ENCODE measurements around the gene ATP12A. TPM values are rescaled to one million over a fixed set of nuclear protein-coding genes. Genes with fewer than 3 reads are reported as not detected.

Gene ATP12A
- total and polyA plus RNA-seq, 5 experiments from 2014 or later = not detected

DNA sequence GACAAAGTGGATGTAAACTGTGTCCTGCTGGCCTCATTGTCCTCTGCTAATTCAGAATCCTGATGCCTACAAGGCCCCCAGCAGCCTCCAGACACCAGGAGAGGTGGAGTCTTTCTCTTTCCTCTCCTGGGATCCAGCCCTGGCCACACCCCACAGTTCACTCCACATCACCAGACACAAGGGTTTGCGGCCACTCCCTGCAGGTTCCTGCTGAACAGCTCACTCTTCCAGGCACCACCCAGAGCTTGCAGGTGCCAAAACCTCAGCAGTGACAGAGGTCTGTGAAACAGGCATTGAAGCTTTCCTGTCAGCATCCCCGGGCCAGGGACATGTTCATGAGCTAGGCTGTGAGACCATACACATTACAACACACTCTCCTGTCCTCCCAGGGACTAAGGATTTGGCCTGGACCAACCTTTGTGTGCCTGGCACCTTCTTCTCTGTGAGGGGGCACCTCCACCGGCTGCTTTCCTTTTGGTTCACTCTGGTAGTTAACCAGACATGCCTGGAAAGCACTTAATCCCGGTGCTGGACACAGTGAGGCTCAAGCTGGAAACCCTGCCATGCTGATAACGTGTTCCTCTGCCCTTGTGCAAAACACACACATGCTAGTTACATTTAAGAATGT is 11.1 kb upstream of the ATP12A start:
- Mint-ChIP-seq H3K27me3 (peaks cover 2 to 20% (median 11%) of the 10 kb centered on the region in 5 donors), H3K36me3 (no peaks in the 10 kb centered on the region), H3K4me3 (no peak overlapping the region), H3K4me1 (peaks cover 0 to 12% (median 9%) of the 10 kb centered on the region in 4 donors), H3K27ac (peak overlapping the region in 1 of 10 donors; percentile 14), H3K9me3 (no peaks in the 10 kb centered on the region)
- no peak for ATAC-seq
- DNase-seq = no peak
- POLR2A ChIA-PET = interaction anchor here (0.6 kb wide), 1 partner anchor 59 kb away, joined by 5 read pairs; no protein-coding TSS in a partner anchor

GRCh38 chr13:24670174-24670573 is 10.0 kb upstream of the ATP12A start:
- POLR2A ChIA-PET = no interaction called here
- no peak overlapping the region for H3K27ac Mint-ChIP-seq

GRCh38 chr13:24670961-24671381 is 9.2 kb upstream of the ATP12A start:
- Mint-ChIP-seq H3K36me3 (no peaks in the 10 kb centered on the region), H3K4me1 (peaks cover 0 to 12% (median 9%) of the 10 kb centered on the region in 4 donors), H3K27me3 (peaks cover 3 to 35% (median 30%) of the 10 kb centered on the region in 5 donors), H3K9me3 (no peaks in the 10 kb centered on the region), H3K27ac (no peak overlapping the region), H3K4me3 (peak overlapping the region in 5 of 10 donors; percentile 3 to 57 (median 39))
- peak in 2 of 10 donors; percentile 14 to 23 for DNase-seq
- ATAC-seq = peak; percentile 72 to 85
- POLR2A ChIA-PET = no interaction called here

More at GRCh38 chr13:24670174-24670573, 10.0 kb upstream of the ATP12A start:
- H3K36me3 Mint-ChIP-seq = no peaks in the 10 kb centered on the region
- ATAC-seq (no peak), DNase-seq (no peak)
- H3K9me3 Mint-ChIP-seq = no peaks in the 10 kb centered on the region
- H3K4me1 Mint-ChIP-seq = peaks cover 0 to 12% (median 9%) of the 10 kb centered on the region in 4 donors
- H3K27me3 Mint-ChIP-seq = peaks cover 4 to 28% (median 22%) of the 10 kb centered on the region in 5 donors
- H3K4me3 Mint-ChIP-seq = no peak overlapping the region

DNA sequence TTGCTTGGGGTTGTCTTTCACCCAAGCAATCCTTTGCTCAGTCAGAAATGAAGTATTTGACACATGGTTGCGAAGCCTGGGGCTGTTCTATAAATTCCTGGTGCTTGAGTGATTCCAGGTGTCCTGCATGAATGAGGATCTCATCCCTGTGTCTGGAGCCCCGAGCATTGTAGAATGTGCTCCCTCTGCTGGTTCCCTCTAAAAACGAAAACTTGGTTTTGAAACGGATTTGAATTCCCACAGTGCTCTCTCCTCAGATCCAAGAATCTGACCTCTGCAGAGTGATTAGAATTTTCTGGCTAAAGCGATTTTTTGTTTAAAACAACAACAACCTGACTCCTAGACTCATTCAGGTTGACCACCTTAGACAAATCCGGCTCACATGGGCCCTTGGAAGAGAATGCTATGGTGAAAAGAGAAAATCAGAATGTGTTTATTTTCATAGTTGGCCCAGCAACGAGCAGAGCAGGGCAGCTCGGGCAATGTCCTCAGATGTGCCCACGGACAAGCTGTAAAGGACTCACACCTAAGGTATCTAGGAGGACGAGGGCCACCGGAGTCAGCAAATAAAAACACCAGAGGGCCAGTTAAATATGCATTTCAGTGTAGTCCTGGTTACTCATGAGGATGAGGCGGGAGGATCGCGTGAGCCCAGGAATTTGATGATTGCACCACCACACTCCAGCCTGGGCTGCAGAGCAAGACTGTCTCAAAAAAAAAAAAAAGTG is 8.7 kb upstream of the ATP12A start:
- no peak overlapping the region for H3K27ac Mint-ChIP-seq
- ATAC-seq = peak in 1 of 2 donors; percentile 40
- H3K9me3 Mint-ChIP-seq = no peaks in the 10 kb centered on the region
- H3K36me3 Mint-ChIP-seq = no peaks in the 10 kb centered on the region
- peaks cover 6 to 41% (median 34%) of the 10 kb centered on the region in 5 donors for H3K27me3 Mint-ChIP-seq
- POLR2A ChIA-PET = interaction anchor here (0.7 kb wide), 2 partner anchors 16 to 66 kb away, joined by 3 to 5 read pairs; no protein-coding TSS in a partner anchor
- peak in 1 of 10 donors; percentile 17 for DNase-seq
- H3K4me3 Mint-ChIP-seq = peak overlapping the region in 6 of 10 donors; percentile 14 to 57 (median 40)
- peaks cover 0 to 12% (median 9%) of the 10 kb centered on the region in 4 donors for H3K4me1 Mint-ChIP-seq

DNA sequence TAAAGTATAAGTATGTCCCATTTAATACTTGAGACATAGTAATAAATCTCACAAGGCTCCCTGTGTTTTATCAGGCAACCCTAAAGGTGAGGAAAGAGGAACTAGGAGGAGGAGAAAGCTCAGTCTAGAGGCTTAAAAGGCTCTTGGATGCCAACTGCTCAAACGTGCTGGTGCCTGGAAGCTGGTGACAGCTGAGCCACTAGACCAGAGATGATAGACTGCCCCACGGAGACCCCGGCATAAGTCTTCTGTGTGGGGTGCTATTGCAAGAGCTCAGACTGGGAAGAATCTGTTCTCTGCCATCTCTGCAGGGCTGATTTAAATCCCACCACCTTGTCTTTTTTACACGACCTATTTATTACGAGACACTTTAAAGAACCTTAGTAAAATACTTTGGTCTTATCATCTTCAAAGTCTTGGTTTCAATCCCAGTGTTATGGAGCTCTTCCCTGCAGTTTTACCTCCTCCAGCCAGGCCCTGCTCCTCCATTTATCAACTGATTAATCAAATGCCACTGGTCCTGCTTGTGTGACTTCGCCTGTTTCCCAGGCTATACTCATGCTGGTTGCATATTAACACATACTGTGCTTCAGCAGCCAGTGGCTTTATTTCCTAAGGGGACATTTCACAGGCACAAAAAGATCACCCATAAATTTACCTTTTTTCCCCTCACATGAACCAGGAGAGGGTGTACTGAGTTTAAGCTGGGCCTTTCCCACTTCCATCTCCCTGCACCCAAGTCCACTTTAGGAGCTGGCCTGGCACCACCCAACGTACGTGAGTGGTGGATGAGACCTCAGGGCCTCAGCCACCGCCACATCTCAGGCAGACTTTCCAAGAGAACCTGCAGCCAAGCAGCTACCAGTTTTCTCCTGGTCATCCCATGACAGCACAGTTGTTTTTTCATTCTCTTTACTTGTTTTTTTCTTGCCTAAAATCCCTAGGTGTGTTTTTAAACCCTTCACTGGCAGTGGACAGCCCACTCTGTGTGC is 7.8 kb upstream of the ATP12A start:
- H3K9me3 Mint-ChIP-seq = no peaks in the 10 kb centered on the region
- ATAC-seq (no peak), DNase-seq (no peak)
- POLR2A ChIA-PET = interaction anchor here (0.7 to 1.1 kb wide), 3 partner anchors 17 to 67 kb away, joined by 3 to 5 read pairs (median 3); no protein-coding TSS in a partner anchor
- H3K4me1 Mint-ChIP-seq = peaks cover 0 to 12% (median 9%) of the 10 kb centered on the region in 4 donors
- no peak overlapping the region for H3K4me3 Mint-ChIP-seq
- H3K27me3 Mint-ChIP-seq = peaks cover 11 to 50% (median 41%) of the 10 kb centered on the region in 5 donors
- no peaks in the 10 kb centered on the region for H3K36me3 Mint-ChIP-seq
- H3K27ac Mint-ChIP-seq = no peak overlapping the region

DNA sequence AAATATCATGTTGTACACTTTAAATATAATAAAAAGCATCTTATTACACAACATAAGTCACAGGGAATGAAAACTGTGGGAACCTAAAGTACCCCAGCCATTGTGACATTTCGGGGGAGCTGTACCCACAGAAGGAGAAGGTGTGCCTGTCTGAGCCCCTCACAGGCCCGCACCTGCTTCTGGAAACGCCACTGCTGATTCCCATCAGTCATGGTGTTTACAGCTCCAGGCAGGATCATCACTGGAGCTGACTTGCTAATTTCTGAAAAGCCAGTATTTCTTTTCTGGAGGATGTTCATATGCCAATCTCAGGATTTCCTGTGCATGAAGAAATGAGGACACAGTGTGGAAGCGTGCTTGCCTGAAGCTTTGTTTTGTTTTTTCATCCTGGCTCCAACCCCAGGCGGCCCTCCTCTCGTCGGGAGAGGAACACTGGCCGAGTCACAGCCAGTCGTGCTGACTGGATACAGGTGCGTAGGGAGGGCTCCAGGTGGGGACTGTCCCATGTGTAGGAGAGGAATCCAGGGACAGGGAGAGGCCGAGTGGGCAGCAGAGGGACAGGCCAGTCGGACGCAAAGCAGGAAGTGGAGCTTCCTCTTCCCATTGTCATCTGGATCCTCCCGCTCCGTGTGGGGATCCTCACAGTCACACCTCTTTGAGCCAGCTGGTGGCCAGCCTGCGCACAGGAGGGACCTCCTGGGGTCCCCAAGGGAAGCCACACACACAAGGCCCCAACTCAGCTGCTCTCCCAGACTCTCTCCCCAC is 4.2 kb upstream of the ATP12A start:
- ATAC-seq = no peak
- POLR2A ChIA-PET = no interaction called here
- H3K36me3 Mint-ChIP-seq = no peaks in the 10 kb centered on the region
- H3K27ac Mint-ChIP-seq = peak overlapping the region in 1 of 10 donors; percentile 29
- H3K4me3 Mint-ChIP-seq = no peak overlapping the region
- no peaks in the 10 kb centered on the region for H3K9me3 Mint-ChIP-seq
- no peak for DNase-seq
- H3K27me3 Mint-ChIP-seq = peaks cover 29 to 67% (median 53%) of the 10 kb centered on the region in 5 donors
- peaks cover 3 to 14% (median 11%) of the 10 kb centered on the region in 4 donors for H3K4me1 Mint-ChIP-seq

DNA sequence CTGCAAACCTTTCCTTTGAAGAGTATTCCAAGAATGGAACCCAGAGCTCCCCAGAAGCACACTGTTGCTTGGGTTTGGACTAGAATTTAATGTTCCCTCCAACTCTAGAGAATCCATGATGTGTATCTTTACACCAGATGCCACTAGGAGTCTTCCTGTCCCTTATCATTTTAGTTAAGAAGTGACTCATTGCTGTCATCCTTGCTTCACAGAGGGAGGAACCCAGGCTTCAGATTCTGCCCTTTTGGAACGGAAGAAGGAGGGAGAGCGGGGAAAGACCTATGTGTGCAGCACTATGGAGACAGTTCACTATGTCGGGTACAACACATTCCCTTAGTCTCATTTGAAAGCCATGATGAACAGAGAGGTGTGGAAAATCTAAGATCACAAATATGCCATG is 2.1 kb upstream of the ATP12A start:
- DNase-seq (no peak), ATAC-seq (no peak)
- no peak overlapping the region for H3K27ac Mint-ChIP-seq
- H3K36me3 Mint-ChIP-seq = no peaks in the 10 kb centered on the region
- H3K27me3 Mint-ChIP-seq = peaks cover 27 to 63% (median 48%) of the 10 kb centered on the region in 5 donors
- H3K4me1 Mint-ChIP-seq = peaks cover 6 to 11% (median 6%) of the 10 kb centered on the region in 4 donors
- H3K4me3 Mint-ChIP-seq = no peak overlapping the region
- no peaks in the 10 kb centered on the region for H3K9me3 Mint-ChIP-seq
- POLR2A ChIA-PET = no interaction called here

DNA sequence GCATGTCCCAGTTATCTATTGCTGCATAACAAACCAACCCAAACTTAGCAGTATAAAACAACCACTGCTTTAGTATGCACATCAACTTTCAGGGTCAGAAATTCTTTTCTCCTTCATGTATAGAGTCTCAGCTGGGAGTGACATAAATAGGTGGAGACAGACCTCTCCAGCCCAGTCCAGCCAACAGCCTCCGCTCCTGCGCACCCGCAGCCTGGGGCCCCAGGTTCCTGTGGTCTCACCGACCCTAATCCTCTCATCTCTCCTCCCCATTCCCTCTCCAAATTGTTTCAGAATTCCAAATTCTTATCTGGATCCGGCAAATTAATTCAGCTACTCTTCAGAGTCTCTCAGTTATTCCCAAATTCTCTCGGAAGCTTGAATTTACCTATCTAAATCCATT is 522 bp upstream of the ATP12A start:
- peaks cover 25 to 56% (median 42%) of the 10 kb centered on the region in 5 donors for H3K27me3 Mint-ChIP-seq
- H3K36me3 Mint-ChIP-seq = no peaks in the 10 kb centered on the region
- peak overlapping the region; percentile 37 to 77 (median 57) for H3K4me3 Mint-ChIP-seq
- DNase-seq (no peak), ATAC-seq (no peak)
- H3K9me3 Mint-ChIP-seq = no peaks in the 10 kb centered on the region
- peak overlapping the region in 1 of 10 donors; percentile 40 for H3K27ac Mint-ChIP-seq
- POLR2A ChIA-PET = interaction anchor here (1.2 kb wide), 1 partner anchor 61 kb away, joined by 3 read pairs; no protein-coding TSS in a partner anchor
- H3K4me1 Mint-ChIP-seq = peaks cover 15 to 26% (median 21%) of the 10 kb centered on the region in 4 donors

DNA sequence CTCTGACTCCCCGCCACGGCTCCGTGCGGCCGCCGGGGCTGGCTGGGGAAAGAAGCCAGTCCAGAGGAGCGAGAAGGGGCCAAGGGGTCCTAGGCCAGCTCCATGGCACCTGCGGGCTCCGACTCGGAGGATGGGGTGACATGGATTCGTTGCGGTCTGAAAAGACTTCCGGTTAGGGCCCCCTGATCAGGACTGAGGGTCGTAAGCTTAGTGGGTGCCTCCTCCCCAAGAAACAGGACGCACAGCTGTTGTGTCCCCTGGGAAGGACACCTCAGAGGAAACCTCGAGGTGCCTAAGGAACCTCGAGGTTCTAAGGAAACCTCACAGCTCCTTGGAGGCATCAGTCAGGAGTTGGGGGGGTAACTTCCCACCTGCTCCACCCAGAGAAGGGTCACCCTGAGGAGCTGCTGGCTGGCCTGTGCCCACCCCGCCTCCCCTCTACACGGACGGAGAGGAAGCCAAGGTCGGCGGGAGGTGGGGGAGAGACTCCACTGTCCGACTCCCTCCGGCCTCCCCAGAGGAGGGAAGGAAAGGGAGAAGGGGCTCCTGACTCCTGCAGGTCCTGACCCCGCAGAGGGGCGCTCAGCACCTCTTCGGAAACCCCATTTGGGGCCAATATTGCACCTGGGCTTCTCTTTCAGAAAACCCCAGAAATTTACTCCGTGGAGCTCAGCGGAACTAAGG is 855 bp downstream of the ATP12A start:
- no peak for DNase-seq
- Mint-ChIP-seq H3K27ac (no peak overlapping the region), H3K9me3 (no peaks in the 10 kb centered on the region), H3K36me3 (no peaks in the 10 kb centered on the region), H3K4me1 (peaks cover 19 to 40% (median 31%) of the 10 kb centered on the region in 4 donors), H3K4me3 (peak overlapping the region in 8 of 10 donors; percentile 15 to 60 (median 42)), H3K27me3 (peaks cover 25 to 42% (median 39%) of the 10 kb centered on the region in 5 donors)
- POLR2A ChIA-PET = interaction anchor here (0.6 to 1.2 kb wide), 3 partner anchors 48 to 63 kb away, joined by 3 to 8 read pairs (median 3); no protein-coding TSS in a partner anchor
- no peak for ATAC-seq

GRCh38 chr13:24681930-24682329 is 1.7 kb downstream of the ATP12A start:
- Mint-ChIP-seq H3K4me1 (peaks cover 19 to 40% (median 31%) of the 10 kb centered on the region in 4 donors), H3K9me3 (no peaks in the 10 kb centered on the region), H3K36me3 (no peaks in the 10 kb centered on the region), H3K27me3 (peaks cover 19 to 41% (median 36%) of the 10 kb centered on the region in 5 donors), H3K27ac (peak overlapping the region in 1 of 10 donors; percentile 73), H3K4me3 (no peak overlapping the region)
- no peak for DNase-seq
- POLR2A ChIA-PET = interaction anchor here (1.2 kb wide), 1 partner anchor 54 kb away, joined by 3 read pairs; no protein-coding TSS in a partner anchor
- no peak for ATAC-seq

GRCh38 chr13:24682353-24682752 is 2.1 kb downstream of the ATP12A start:
- Mint-ChIP-seq H3K4me1 (peaks cover 19 to 40% (median 31%) of the 10 kb centered on the region in 4 donors), H3K4me3 (no peak overlapping the region), H3K36me3 (no peaks in the 10 kb centered on the region), H3K9me3 (no peaks in the 10 kb centered on the region), H3K27ac (peak overlapping the region in 1 of 10 donors; percentile 73), H3K27me3 (peaks cover 18 to 41% (median 33%) of the 10 kb centered on the region in 5 donors)
- POLR2A ChIA-PET = no interaction called here
- ATAC-seq = no peak
- no peak for DNase-seq
